Bronchial epithelial cell (primary cell): ENCODE data around the gene NADSYN1. TPM values are rescaled to one million over a fixed set of nuclear protein-coding genes. Genes with fewer than 3 reads are reported as not detected.
"Not testable (repeated sequence)": the region's sequence is repeated elsewhere in the genome, so short reads cannot be mapped to it uniquely, and the experiment has no call there.

ENCODE experiments used
- DNase-seq: peaks from one replicate; pipeline ENCODE4 v3.0.0-alpha.2; 2010; ENCODE audit warnings: low read depth
- FAIRE-seq: peaks from 2 replicates; lab custom pipeline; 2011; peaks lifted over from hg19 to GRCh38; lab: Jason Lieb, UNC
- H3K27me3 ChIP-seq: 2 replicates; pipeline ENCODE4 v1.5.1; 2011; ENCODE audit warnings: low read length; ENCODE audit not compliant: control insufficient read depth, insufficient read depth
- H3K36me3 ChIP-seq: 2 replicates; pipeline ENCODE4 v1.5.1; 2011; ENCODE audit warnings: low read length; ENCODE audit not compliant: control insufficient read depth, insufficient read depth
- H3K4me3 ChIP-seq: 2 replicates; pipeline ENCODE4 v1.5.1; 2011; ENCODE audit warnings: mild to moderate bottlenecking, low read depth, low read length, control low read depth
- total RNA-seq: library from RNA; depleted of rRNA; stranded (reverse); fragments of >200 nt; gene quantifications from 2 replicates; pipeline ENCODE4 v1.2.1, GENCODE V29; 2014
- TF ChIP-seq, protein P1 (sequence below): IDR thresholded peaks from 2 replicates; pipeline ENCODE4 v1.5.1; 2011; ENCODE audit warnings: mild to moderate bottlenecking, moderate library complexity, low read length, control low read depth, inconsistent platforms; ENCODE audit not compliant: insufficient read depth, severe bottlenecking

NADSYN1 gene
- total RNA-seq, 1 donor from 2014 or later, result 69.8 TPM

DNA sequence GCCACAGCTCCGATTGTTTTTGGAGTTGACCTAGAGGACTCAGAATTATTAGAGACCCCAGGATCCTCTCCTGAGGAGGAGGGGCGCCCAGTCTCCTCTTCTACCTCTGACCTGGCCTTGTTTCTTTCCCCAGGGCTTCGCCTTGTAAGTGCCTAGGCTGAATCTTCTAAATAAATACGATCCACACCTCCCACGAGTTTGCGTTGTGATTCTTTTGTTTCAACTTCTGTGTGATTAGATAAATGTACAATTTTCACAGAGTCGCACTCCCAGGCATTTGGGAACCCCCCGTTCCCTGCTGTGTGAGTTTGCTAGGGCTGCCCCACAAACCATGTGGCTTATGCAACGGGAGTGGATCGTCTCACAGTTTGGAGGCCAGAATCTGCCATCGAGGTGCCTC, 86.0 kb downstream of the NADSYN1 start:
- no peak for DNase-seq
- FAIRE-seq, result no peak
- no peak overlapping the region for H3K4me3 ChIP-seq
- TF ChIP-seq, protein P1, sequence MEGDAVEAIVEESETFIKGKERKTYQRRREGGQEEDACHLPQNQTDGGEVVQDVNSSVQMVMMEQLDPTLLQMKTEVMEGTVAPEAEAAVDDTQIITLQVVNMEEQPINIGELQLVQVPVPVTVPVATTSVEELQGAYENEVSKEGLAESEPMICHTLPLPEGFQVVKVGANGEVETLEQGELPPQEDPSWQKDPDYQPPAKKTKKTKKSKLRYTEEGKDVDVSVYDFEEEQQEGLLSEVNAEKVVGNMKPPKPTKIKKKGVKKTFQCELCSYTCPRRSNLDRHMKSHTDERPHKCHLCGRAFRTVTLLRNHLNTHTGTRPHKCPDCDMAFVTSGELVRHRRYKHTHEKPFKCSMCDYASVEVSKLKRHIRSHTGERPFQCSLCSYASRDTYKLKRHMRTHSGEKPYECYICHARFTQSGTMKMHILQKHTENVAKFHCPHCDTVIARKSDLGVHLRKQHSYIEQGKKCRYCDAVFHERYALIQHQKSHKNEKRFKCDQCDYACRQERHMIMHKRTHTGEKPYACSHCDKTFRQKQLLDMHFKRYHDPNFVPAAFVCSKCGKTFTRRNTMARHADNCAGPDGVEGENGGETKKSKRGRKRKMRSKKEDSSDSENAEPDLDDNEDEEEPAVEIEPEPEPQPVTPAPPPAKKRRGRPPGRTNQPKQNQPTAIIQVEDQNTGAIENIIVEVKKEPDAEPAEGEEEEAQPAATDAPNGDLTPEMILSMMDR, result no peak
- no peaks in the 10 kb centered on the region for H3K27me3 ChIP-seq
- H3K36me3 ChIP-seq, result no peaks in the 10 kb centered on the region

DNA sequence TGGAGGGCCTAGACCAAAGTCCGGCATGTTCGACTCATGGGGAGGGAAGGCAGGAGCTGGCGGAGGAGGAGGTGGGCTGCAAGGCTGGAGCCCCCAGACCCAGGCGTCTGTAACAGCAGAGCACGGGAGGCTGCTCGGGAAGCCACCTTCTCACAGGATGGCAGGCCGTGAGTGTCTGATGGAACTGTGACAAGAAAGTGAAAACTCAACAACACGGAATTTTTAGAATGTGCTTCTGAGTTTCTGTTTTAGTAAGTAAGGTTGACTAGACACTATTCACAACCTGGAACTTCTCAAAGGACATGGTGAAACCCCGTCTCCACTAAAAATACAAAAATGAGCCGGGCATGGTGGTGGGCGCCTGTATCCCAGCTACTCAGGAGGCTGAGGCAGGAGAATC, 87.0 kb downstream of the NADSYN1 start:
- FAIRE-seq, H3K27me3 ChIP-seq, H3K4me3 ChIP-seq, DNase-seq, H3K36me3 ChIP-seq: not testable (repeated sequence)

DNA sequence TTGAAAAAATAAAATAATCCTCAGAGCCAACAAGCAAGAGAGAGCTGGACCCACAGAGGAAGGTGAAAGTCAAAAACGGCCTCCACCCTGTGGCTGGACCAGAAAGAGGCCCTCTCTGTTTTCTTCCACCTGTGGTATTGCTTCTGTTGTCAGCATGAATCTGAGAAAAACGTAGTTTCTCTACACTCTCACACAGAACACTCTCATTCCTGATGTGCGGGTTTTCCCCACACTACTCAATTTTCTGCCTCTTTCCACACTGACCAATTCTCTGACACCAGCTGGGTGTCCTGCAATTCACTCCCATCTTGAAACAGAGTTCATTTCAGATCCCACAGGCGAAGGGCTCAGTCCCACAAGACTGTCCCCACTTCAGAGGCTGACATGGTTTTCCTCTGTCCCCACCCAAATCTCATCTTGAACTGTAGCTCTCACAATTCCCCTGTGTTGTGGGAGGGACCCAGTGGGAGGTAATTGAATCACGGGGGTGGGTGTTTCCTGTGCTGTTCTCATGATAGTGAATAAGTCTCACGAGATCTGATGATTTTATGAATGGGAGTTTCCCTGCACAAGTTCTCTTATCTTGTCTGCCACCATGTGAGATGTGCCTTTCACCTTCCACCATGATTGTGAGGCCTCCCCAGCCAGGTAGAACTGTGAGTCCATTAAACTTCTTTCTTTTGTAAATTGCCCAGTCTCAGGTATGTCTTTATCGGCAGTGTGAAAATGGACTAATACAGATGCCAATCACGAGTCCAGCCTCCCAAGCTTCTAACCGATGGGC, 87.7 kb downstream of the NADSYN1 start:
- not testable (repeated sequence) for DNase-seq, H3K4me3 ChIP-seq, FAIRE-seq, H3K36me3 ChIP-seq, H3K27me3 ChIP-seq

DNA sequence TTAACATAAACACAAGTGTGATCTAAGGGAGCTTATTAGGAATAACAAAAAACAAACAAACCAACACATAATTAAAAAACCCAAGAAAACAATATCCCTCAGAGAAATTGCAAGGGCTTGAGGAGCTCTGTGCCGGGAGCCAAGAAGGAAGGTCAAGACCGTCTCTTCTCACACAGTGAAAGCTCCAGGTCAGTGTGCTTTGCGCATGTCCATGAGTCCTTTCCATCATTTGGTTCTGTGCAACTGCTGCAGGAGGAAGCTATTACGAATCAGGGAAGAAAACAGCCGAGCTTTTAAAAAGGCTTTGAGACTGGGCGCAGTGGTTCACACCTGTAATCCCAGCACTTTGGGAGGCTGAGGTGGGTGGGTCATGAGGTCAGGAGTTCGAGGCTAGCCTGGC, 89.4 kb downstream of the NADSYN1 start:
- FAIRE-seq (no peak), DNase-seq (no peak)
- no peak overlapping the region for H3K4me3 ChIP-seq
- no peaks in the 10 kb centered on the region for H3K36me3 ChIP-seq
- H3K27me3 ChIP-seq, result no peaks in the 10 kb centered on the region
- TF ChIP-seq, protein P1, result no peak

DNA sequence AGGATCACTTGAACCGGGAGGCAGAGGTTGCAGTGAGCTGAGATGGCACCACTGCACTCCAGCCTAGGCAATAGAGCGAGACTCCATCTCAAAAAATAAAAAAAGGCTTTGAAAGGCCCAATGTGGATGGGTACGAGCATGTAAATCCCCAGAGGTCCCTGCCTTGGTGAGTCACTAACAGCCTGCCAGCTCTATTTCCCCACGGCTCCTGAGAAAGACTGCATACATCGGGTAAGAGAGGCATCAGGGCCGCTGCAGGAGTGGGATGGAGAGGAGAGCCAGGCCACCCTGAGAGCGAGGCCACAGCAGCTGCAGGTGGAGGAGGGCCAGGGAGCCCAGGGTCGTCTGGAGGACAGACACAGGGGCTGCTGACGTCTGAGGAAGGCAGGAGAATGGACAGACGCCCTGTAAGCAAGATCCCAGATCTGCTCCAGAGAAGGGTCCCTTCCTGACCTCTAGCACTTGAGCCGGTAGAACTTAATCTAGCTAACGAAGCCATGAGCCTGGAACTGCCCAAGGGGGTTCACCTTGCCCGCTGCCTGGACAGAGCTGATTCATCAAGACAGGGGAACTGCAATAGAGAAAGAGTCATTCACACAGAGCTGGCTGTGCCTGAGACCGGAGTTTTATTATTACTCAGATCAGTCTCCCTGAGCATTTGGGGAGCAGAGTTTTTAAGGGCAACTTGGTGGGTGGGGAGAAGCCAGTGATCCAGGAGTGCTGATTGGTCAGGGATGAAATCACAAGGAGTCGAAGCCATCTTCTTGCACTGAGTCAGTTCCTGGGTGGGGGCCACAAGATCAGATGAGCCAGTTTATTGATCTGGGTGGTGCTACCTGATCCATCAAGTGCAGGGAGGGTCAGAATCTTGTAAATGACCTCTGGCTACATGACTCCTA, 90.1 kb downstream of the NADSYN1 start:
- TF ChIP-seq, protein P1, result no peak
- Histone ChIP-seq H3K4me3 (no peak overlapping the region), H3K36me3 (no peaks in the 10 kb centered on the region), H3K27me3 (no peaks in the 10 kb centered on the region)
- DNase-seq, result no peak
- no peak for FAIRE-seq

DNA sequence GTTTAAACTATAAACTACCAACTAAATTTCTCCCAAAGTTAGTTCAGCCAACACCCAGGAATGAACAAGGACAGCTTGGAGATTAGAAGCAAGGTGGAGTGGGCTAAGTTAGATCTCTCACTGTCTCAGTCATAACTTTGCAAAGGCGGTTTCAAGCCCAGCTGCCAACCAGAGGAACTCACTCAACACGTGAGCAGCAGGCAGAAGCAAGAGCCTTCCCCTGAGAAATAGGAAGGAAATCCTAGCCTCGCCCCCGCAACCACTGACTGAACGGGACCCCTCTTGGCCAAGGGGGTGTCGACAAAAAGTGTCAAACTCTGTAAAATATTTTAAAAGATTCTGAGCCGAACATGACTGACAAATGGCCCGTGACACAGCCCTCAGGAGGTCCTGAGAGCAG, 90.9 kb downstream of the NADSYN1 start:
- Histone ChIP-seq H3K36me3 (no peaks in the 10 kb centered on the region), H3K4me3 (no peak overlapping the region), H3K27me3 (no peaks in the 10 kb centered on the region)
- FAIRE-seq (no peak), DNase-seq (no peak)
- TF ChIP-seq, protein P1, result no peak
